IPS DF 6.9 (cell line): ENCODE data around the gene PHF12.

ENCODE experiments used
- DNase-seq: peaks from one replicate; pipeline ENCODE4 v3.0.0-alpha.2; 2013; ENCODE audit warnings: low read depth, low spot score
- H3K27ac ChIP-seq: one replicate; pipeline ENCODE4 v1.5.1; 2013; ENCODE audit warnings: low read length, control low read depth
- H3K27me3 ChIP-seq: 2 replicates; pipeline ENCODE4 v1.6.1; 2013; ENCODE audit warnings: mild to moderate bottlenecking, low read length; ENCODE audit not compliant: control insufficient read depth, insufficient read depth
- H3K36me3 ChIP-seq: 2 replicates; pipeline ENCODE4 v1.6.1; 2013; ENCODE audit warnings: low read length; ENCODE audit not compliant: control insufficient read depth, insufficient read depth
- H3K4me1 ChIP-seq: 2 replicates; pipeline ENCODE4 v1.6.1; 2013; ENCODE audit warnings: low read length; ENCODE audit not compliant: control insufficient read depth, insufficient read depth
- H3K4me3 ChIP-seq: 2 replicates; pipeline ENCODE4 v1.5.1; 2013; ENCODE audit warnings: mild to moderate bottlenecking, low read length
- H3K9me3 ChIP-seq: 2 replicates; pipeline ENCODE4 v1.6.1; 2013; ENCODE audit warnings: low read length, inconsistent platforms; ENCODE audit not compliant: control insufficient read depth, insufficient read depth
- WGBS: extraction: QIAGEN DNeasy Blood & Tissue Kit; methylation state at CpG from one replicate; pipeline ENCODE4 v1.1.7; 2013; ENCODE audit warnings: mixed read lengths, missing lambda C conversion rate; ENCODE audit not compliant: insufficient read length, insufficient coverage; 5-methylcytosine and 5-hydroxymethylcytosine counted together

PHF12 gene

DNA sequence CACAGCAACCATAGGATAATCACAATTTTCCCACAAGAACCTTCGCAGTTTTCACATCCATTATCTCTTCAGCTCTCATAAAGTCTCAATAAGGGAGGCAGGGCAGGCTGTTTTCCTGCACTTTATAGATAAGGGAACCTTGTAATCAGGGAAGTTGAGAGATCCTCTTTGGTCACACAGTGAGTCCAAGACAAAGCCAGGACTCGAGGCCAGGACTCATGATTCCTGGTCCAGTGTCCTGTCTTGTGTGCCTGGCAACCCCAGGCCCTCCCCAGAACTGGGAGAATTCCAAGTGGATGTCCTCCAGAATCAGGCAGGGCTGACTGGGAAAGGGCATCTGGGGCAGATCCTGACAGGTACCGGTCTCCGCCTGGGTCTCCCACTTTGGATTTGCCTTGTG, 23.1 kb upstream of the PHF12 start:
- WGBS = no CpG with 5 or more reads among the region's 4 CpGs
- no peak for DNase-seq
- no peaks in the 10 kb centered on the region for H3K27me3 ChIP-seq
- H3K36me3 ChIP-seq = no peaks in the 10 kb centered on the region
- H3K9me3 ChIP-seq = no peaks in the 10 kb centered on the region
- H3K27ac ChIP-seq = no peak overlapping the region
- H3K4me1 ChIP-seq = 0 out of 2 replicates have a peak, but pooled peaks cover 2% of the 10 kb centered on the region
- no peak overlapping the region for H3K4me3 ChIP-seq

DNA sequence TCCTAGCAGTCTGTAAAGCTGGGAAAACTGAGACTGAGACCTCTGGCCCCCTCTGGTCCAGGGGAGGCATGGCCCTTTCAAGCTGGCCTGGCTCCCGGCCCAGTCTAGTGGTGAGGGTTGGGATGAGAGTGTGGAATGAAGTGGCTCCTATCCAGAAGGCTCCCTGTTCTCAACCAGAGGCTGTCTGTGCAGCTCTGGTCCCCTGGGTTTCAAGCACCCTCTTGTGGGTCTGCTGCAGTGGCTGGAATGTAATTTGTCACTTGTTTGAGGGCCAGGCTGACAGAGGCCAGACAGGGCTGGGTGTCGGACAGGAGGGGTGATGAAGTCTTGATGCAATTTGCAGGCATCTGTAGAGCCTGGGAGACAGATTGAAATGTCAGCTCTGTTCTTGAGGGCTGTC, 22.1 kb upstream of the PHF12 start:
- WGBS = no CpG with 5 or more reads among the region's 2 CpGs
- Histone ChIP-seq H3K27ac (no peak overlapping the region), H3K9me3 (no peaks in the 10 kb centered on the region), H3K36me3 (no peaks in the 10 kb centered on the region), H3K27me3 (no peaks in the 10 kb centered on the region), H3K4me3 (no peak overlapping the region), H3K4me1 (peaks cover 7% of the 10 kb centered on the region)
- DNase-seq = no peak

- peaks cover 12% of the 10 kb centered on the region for H3K4me1 ChIP-seq
- H3K36me3 ChIP-seq = no peaks in the 10 kb centered on the region
- DNase-seq = no peak
- no peaks in the 10 kb centered on the region for H3K27me3 ChIP-seq
- no CpG with 5 or more reads among the region's 10 CpGs for WGBS
- no peak overlapping the region for H3K4me3 ChIP-seq
- H3K27ac ChIP-seq = no peak overlapping the region
- H3K9me3 ChIP-seq = no peaks in the 10 kb centered on the region
Observed at GRCh38 chr17:28972437-28972836, 21.1 kb upstream of the PHF12 start.

DNA sequence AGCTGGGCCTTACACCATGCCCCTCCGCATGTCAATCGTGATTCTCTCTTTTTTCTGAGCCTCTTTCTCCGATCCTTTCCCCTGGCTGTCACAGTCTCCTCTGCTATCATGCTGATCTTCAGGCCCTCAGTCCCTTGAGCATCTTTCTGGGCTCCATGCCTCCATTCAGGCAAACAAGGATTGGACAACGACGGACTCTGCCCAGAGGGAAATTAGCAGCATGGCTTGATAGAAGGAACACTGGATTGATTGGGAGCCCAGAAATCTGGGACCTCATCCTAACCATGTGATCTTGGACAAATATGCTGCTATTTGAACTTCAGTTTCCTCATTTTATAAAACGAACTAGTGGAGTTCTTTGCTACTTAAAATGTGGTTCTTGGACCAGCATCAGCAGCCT, 19.6 kb upstream of the PHF12 start:
- no peak for DNase-seq
- Histone ChIP-seq H3K36me3 (no peaks in the 10 kb centered on the region), H3K27ac (no peak overlapping the region), H3K4me1 (peaks cover 12% of the 10 kb centered on the region), H3K27me3 (no peaks in the 10 kb centered on the region), H3K9me3 (no peaks in the 10 kb centered on the region), H3K4me3 (no peak overlapping the region)
- WGBS = no CpG with 5 or more reads among the region's 6 CpGs

DNA sequence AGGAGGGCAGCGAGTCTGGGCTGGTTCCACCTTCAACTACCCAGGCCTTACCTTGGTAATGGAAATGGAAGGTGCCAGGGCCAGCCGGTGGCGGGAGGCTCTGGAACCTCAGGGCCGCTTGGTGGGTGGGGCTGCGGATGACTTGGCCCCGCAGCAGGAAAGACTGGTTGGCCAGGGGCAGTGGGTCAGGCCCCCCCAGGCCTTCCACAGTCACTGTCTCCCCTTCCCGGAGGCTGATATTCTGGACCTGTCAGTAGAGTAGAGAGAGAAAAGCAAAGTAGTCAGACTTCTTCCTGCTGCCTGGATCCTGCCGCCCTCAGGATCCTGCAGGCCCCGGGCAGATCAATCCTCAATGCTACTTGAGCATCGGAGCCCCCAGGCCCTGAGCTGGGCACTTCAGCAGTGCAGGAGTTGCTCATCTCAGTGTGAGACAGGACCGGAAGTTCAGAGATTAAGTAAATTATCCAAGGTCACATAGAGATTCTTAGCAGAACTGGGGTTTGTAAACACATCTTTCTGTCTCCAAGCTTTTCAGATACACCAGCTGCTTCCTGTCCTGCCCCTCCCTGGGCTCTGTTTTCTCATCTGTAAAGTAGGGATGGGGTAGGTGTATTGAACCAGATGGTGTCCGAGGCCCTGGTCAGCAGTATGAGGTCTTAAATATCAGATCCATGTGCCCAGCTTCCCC, 18.5 kb upstream of the PHF12 start:
- Histone ChIP-seq H3K36me3 (no peaks in the 10 kb centered on the region), H3K4me3 (no peak overlapping the region), H3K9me3 (no peaks in the 10 kb centered on the region), H3K4me1 (peaks cover 12% of the 10 kb centered on the region), H3K27me3 (no peaks in the 10 kb centered on the region), H3K27ac (no peak overlapping the region)
- WGBS = no CpG with 5 or more reads among the region's 12 CpGs
- no peak for DNase-seq

- DNase-seq = no peak
- Histone ChIP-seq H3K36me3 (no peaks in the 10 kb centered on the region), H3K27ac (no peak overlapping the region), H3K9me3 (no peaks in the 10 kb centered on the region), H3K4me3 (no peak overlapping the region), H3K4me1 (peaks cover 12% of the 10 kb centered on the region), H3K27me3 (no peaks in the 10 kb centered on the region)
- WGBS = no CpG with 5 or more reads among the region's 2 CpGs
Observed at GRCh38 chr17:28968914-28969295, 17.6 kb upstream of the PHF12 start.

- Histone ChIP-seq H3K36me3 (no peaks in the 10 kb centered on the region), H3K9me3 (no peaks in the 10 kb centered on the region), H3K27ac (no peak overlapping the region), H3K27me3 (no peaks in the 10 kb centered on the region), H3K4me3 (no peak overlapping the region), H3K4me1 (peaks cover 12% of the 10 kb centered on the region)
- DNase-seq = no peak
- WGBS = no CpG with 5 or more reads among the region's 10 CpGs
Observed at GRCh38 chr17:28968231-28968913, 17.1 kb upstream of the PHF12 start.

GRCh38 chr17:28967221-28968135, 16.2 kb upstream of the PHF12 start:
- H3K27ac ChIP-seq = no peak overlapping the region
- no peaks in the 10 kb centered on the region for H3K36me3 ChIP-seq
- no CpG with 5 or more reads among the region's 7 CpGs for WGBS
- peaks cover 12% of the 10 kb centered on the region for H3K4me1 ChIP-seq
- H3K4me3 ChIP-seq = no peak overlapping the region
- H3K9me3 ChIP-seq = no peaks in the 10 kb centered on the region
- DNase-seq = no peak
- H3K27me3 ChIP-seq = no peaks in the 10 kb centered on the region

- DNase-seq = no peak
- WGBS = no CpG with 5 or more reads among the region's 8 CpGs
- no peaks in the 10 kb centered on the region for H3K9me3 ChIP-seq
- no peak overlapping the region for H3K4me3 ChIP-seq
- H3K27ac ChIP-seq = no peak overlapping the region
- no peaks in the 10 kb centered on the region for H3K36me3 ChIP-seq
- H3K27me3 ChIP-seq = no peaks in the 10 kb centered on the region
- H3K4me1 ChIP-seq = peaks cover 9% of the 10 kb centered on the region
Observed at GRCh38 chr17:28963841-28964240, 12.5 kb upstream of the PHF12 start.

DNA sequence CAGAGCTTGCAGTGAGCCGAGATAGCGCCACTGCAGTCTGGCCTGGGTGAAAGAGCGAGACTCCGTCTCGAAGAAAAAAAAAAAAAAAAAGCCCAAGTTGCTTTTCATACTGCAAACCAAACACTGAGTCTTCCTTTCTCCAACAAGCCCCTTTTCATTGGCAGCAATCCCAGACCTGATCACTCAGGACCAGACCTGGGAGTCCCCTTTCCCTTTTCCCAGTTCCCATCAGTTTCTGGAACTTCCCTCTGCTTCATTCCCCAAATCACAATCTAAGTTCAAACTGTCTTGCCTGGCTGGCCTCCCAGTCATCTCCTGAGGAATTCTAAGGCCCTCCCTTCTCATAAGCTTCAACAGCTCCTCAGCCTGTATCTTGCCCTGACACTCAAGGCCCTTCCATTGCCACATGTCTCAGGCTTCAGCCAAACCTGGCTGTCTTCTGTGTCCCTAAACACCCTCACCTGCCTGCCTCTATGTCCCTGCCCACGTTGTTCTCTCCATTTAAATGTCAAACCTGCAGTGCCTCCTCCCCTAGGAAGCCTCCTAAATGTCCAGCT, 11.8 kb upstream of the PHF12 start:
- DNase-seq = no peak
- no peaks in the 10 kb centered on the region for H3K36me3 ChIP-seq
- H3K9me3 ChIP-seq = no peaks in the 10 kb centered on the region
- no peak overlapping the region for H3K4me3 ChIP-seq
- peaks cover 3% of the 10 kb centered on the region; the same call in 1 of the 2 replicates for H3K4me1 ChIP-seq
- WGBS = no CpG with 5 or more reads among the region's 6 CpGs
- no peak overlapping the region for H3K27ac ChIP-seq
- H3K27me3 ChIP-seq = no peaks in the 10 kb centered on the region
